Colonic mucosa (tissue), 4 donors: Measurements from ENCODE around the gene UBE2V1. TPM values are rescaled to one million over a fixed set of nuclear protein-coding genes. Genes with fewer than 3 reads are reported as not detected.
A peak's percentile ranks its signal among the peaks of the same experiment; 100 is the strongest.
"Not testable (repeated sequence)": the region's sequence is repeated elsewhere in the genome, so short reads cannot be mapped to it uniquely, and the experiment has no call there.

Experiments
- DNase-seq: peaks from one replicate; pipeline ENCODE4 v3.0.0-alpha.2; 2020
- H3K27ac ChIP-seq: fragments of 200-600 bp; one replicate; pipeline ENCODE4 v1.8.0; 2021
- H3K27me3 ChIP-seq: fragments of 200-600 bp; one replicate; pipeline ENCODE4 v1.8.0; 2021
- H3K36me3 ChIP-seq: fragments of 200-600 bp; one replicate; pipeline ENCODE4 v1.8.0; 2021
- H3K4me1 ChIP-seq: fragments of 200-600 bp; one replicate; pipeline ENCODE4 v1.8.0; 2021; ENCODE audit warnings: mild to moderate bottlenecking
- H3K4me3 ChIP-seq: fragments of 200-600 bp; one replicate; pipeline ENCODE4 v1.8.0; 2021
- H3K9ac ChIP-seq, 2 donors: one replicate each; pipeline ENCODE4 v1.7.0; 2013; ENCODE audit warnings: control low read depth in 2 of 2, low read depth in 2 of 2, low read length in 2 of 2
- H3K9me3 ChIP-seq: fragments of 200-600 bp; one replicate; pipeline ENCODE4 v1.8.0; 2021
- intact Hi-C: fragments of 100-400 bp; cut with DNase I; formaldehyde crosslinking; loops from one replicate; pipeline ENCODE4 v1.14.1; 2022
- total RNA-seq, 2 donors: library from RNA; stranded (reverse); fragmentation: NEBNext Ultra II Directional in 1 of 2; extraction: Animal tissue kit (Norgen Biotek cat#: 25700) in 1 of 2; gene quantifications; one replicate each; pipeline ENCODE4 v1.2.1, GENCODE V29; 2021
- TF ChIP-seq, protein P1 (sequence below): fragments of 200-600 bp; IDR thresholded peaks from one replicate; pipeline ENCODE4 v1.8.0; 2022; ENCODE audit warnings: antibody characterized with exemption, mild to moderate bottlenecking
- donor health status: healthy.
- donor health status: DM: no; HTN: no; CAD: no.
- donor health status: DM: no; HTN: no; CAD: no.

UBE2V1 gene
- total RNA-seq, 2 donors from 2014 or later = 77.1 to 83.5 TPM

DNA sequence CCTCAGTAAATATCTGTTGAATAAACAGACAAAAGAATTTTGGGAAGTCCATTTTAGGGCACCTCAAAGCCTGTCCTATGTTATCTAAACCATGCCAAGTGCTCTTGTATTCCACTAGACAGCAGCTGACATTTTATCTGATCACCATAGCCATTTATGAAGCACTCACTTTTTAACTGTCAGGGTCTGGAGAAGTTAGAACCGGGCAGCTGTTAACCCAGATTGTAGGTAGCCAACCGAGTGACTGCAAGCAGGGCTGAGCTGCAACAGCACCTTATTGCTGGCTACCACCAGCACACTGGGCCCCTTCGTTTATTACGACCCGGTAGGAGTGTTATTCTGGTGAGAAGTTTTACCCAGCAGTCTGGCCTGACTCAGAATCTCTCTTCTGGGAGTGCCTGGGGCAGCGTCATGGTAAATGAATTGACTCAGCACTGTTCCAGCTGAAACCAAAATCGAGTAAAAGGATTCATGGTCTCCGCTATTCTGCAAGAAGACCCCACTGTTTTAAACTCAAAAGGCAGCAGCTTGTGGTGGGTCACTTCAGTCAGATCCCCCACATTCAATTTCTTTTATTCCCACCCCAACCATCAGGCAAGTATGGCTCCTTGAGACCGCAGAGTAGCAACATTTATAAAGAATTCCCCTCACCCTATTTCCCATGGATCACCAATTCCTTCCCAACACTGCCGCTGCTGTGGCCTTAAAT lies 1.7 kb downstream of the UBE2V1 start:
- intact Hi-C loops = no loop called here
- no peaks in the 10 kb centered on the region for H3K27me3 ChIP-seq
- H3K4me1 ChIP-seq = peaks cover 31% of the 10 kb centered on the region
- H3K9ac ChIP-seq = peak overlapping the region; percentile 76 to 93
- peak overlapping the region; percentile 94 for H3K27ac ChIP-seq
- H3K9me3 ChIP-seq = no peaks in the 10 kb centered on the region
- peak overlapping the region; percentile 92 for H3K4me3 ChIP-seq
- TF ChIP-seq, protein P1, sequence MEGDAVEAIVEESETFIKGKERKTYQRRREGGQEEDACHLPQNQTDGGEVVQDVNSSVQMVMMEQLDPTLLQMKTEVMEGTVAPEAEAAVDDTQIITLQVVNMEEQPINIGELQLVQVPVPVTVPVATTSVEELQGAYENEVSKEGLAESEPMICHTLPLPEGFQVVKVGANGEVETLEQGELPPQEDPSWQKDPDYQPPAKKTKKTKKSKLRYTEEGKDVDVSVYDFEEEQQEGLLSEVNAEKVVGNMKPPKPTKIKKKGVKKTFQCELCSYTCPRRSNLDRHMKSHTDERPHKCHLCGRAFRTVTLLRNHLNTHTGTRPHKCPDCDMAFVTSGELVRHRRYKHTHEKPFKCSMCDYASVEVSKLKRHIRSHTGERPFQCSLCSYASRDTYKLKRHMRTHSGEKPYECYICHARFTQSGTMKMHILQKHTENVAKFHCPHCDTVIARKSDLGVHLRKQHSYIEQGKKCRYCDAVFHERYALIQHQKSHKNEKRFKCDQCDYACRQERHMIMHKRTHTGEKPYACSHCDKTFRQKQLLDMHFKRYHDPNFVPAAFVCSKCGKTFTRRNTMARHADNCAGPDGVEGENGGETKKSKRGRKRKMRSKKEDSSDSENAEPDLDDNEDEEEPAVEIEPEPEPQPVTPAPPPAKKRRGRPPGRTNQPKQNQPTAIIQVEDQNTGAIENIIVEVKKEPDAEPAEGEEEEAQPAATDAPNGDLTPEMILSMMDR = no peak
- no peaks in the 10 kb centered on the region for H3K36me3 ChIP-seq
- no peak for DNase-seq

DNA sequence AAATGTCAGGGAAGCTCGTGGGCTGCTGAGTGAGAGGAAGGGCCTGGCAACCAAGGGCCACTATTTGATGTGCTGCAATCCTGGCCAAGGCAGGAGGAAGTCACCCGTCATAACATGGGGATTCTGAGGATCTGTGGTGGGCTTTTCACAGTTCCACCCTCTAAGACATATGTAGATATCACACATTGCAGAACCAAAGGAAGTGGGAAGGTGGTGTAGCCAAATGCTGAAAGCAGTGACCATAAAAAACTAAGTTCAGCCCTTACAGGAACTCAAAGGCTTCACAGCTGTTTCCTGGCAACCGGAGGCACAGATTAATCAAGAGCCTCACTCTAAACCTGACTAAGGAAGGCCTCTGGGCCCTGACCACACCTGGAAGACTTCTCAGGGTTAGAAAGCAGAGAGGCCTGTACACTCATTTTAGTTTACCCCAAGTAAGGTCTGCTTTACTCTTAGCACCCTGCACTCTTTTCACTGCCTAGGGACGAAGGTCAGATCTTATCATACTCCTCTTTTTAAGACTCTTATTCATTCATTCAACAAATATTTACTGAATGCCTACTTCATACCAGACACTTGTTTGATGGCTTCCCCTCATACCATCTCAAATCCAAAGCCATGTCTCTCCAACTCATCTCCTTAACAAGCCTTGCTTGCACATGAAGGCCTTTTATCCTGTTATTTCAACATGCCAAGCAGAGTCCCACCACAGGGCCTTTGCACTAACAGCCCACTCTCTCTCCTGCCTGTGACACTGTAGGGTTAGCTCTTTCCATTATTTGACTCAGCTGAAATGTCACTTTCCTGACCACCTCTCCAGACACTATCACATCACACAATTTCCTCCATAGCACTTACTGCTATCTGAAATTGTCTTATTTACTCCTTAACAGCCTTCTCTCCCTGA lies 2.6 kb downstream of the UBE2V1 start:
- H3K9me3 ChIP-seq = no peaks in the 10 kb centered on the region
- TF ChIP-seq, protein P1 = no peak
- peaks cover 31% of the 10 kb centered on the region for H3K4me1 ChIP-seq
- peak overlapping the region in 1 of 2 donors; percentile 76 for H3K9ac ChIP-seq
- H3K27me3 ChIP-seq = no peaks in the 10 kb centered on the region
- DNase-seq = peak; percentile 58
- H3K27ac ChIP-seq = peak overlapping the region; percentile 13
- no peaks in the 10 kb centered on the region for H3K36me3 ChIP-seq
- intact Hi-C loops = no loop called here
- no peak overlapping the region for H3K4me3 ChIP-seq

DNA sequence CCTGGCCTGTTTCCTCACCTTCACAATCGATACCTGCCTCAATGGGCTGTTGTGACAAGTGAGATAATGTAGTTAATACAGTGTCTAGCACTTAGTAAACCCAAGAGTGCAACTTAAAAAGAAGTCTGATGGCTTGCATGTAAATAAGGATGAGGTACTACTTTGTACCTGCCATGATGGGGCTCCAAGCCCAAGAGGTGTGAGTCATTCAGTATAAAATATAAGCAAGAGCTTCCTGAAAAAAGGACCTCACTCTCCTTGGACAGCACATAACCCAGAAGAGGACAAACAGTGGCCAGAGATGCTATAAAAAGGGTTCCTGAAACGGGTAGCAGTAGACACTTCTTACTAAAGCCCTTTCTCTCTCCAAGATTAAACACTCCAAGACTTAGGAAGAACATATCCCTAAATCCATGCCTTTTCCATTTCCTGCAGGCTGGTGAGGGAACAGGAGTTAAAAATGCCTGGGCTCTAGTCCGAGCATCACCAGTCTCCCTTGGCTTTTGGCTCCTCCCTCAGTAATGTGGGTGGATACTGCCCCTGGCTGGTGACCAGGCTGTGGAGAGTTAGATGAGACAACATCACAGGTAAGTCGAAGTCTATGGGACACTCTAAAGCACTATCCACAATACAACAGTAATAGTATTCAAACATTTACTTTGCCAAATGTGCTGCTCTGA lies 4.3 kb downstream of the UBE2V1 start:
- TF ChIP-seq, protein P1 = no peak
- Histone ChIP-seq H3K9me3 (no peaks in the 10 kb centered on the region), H3K27me3 (no peaks in the 10 kb centered on the region), H3K4me1 (peaks cover 31% of the 10 kb centered on the region), H3K36me3 (no peaks in the 10 kb centered on the region), H3K4me3 (no peak overlapping the region), H3K27ac (peak overlapping the region; percentile 1), H3K9ac (no peak overlapping the region)
- DNase-seq = no peak
- intact Hi-C loops = no loop called here

DNA sequence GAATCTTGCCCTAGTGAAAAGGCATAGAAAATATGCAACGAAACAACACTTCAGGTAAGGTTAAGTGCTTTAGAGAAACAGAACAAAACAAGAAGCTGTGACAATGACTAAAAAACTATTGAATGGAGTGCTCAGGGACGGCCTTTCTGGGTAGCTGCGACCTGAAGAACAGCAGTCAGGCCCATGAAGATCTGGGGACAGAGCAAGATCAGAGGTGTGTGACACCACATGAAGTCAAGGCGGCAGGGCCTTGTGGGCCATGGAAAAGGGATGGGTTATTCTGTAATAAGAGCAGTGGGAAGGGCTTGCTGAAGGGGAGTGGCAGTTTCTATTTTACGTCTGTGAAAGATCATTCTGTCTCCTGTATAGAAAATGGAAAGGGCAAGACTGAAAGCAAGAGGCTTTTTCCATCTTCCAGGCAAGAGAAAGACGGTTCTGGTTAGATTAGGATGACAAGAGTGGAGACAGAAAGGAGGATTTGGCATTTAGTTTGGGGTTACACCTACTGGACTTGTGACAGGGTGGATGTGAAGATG lies 5.1 kb downstream of the UBE2V1 start:
- Histone ChIP-seq H3K4me1 (peaks cover 31% of the 10 kb centered on the region), H3K9me3 (no peaks in the 10 kb centered on the region), H3K9ac (no peak overlapping the region), H3K4me3 (no peak overlapping the region), H3K27ac (no peak overlapping the region), H3K27me3 (no peaks in the 10 kb centered on the region), H3K36me3 (no peaks in the 10 kb centered on the region)
- intact Hi-C loops = no loop called here
- TF ChIP-seq, protein P1 = no peak
- DNase-seq = no peak

DNA sequence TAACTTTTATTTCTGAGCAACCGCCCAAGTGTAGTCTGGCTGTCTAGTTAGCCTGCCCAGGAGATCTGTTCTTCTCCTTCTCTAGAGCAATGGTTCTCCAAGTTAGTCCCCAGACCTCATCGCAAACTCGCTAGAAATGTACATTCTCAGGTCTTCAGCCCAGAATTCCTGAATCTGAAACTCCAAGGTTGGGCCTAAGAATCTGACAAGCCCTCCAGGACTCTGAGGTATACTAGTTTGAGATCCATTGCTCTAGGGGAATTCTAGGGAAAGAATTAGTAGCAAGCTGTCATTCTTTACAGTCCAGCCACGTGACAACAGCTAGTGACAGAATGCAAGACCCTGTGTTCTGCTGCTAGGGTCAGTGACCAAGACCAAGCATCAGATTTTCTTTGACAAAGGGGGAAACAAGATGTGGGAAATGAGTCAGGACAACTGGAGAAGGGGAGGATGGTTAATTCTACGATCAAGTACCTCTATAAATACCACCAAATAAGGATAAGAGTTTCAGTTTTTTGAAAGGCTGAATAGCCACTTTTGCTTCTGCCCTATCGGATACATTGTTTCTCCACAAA lies 5.8 kb downstream of the UBE2V1 start:
- no peaks in the 10 kb centered on the region for H3K36me3 ChIP-seq
- DNase-seq = no peak
- TF ChIP-seq, protein P1 = no peak
- no peaks in the 10 kb centered on the region for H3K9me3 ChIP-seq
- peaks cover 31% of the 10 kb centered on the region for H3K4me1 ChIP-seq
- H3K9ac ChIP-seq = no peak overlapping the region
- H3K27ac ChIP-seq = no peak overlapping the region
- intact Hi-C loops = no loop called here
- no peaks in the 10 kb centered on the region for H3K27me3 ChIP-seq
- no peak overlapping the region for H3K4me3 ChIP-seq

DNA sequence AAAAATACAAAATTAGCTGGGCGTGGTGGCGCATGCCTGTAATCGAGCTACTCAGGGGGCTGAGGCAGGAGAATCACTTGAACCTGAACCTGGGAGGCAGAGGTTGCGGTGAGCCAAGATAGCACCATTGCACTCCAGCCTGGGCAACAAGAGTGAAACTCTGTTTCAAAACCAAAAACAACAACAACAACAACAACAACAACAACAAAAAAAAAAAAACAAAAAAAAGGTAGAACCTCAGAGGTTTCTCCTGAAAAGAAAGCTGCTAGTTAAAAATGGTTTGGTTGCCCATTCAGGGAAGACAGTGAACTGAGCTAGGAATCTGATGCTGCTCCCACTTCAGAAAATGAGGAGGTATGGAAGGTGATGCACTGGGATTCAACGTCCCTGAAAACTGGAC lies 6.3 kb downstream of the UBE2V1 start:
- H3K4me1 ChIP-seq = peaks cover 29% of the 10 kb centered on the region
- H3K9ac ChIP-seq, DNase-seq, H3K27ac ChIP-seq, H3K9me3 ChIP-seq, H3K36me3 ChIP-seq, intact Hi-C loops, H3K27me3 ChIP-seq, H3K4me3 ChIP-seq: not testable (repeated sequence)

DNA sequence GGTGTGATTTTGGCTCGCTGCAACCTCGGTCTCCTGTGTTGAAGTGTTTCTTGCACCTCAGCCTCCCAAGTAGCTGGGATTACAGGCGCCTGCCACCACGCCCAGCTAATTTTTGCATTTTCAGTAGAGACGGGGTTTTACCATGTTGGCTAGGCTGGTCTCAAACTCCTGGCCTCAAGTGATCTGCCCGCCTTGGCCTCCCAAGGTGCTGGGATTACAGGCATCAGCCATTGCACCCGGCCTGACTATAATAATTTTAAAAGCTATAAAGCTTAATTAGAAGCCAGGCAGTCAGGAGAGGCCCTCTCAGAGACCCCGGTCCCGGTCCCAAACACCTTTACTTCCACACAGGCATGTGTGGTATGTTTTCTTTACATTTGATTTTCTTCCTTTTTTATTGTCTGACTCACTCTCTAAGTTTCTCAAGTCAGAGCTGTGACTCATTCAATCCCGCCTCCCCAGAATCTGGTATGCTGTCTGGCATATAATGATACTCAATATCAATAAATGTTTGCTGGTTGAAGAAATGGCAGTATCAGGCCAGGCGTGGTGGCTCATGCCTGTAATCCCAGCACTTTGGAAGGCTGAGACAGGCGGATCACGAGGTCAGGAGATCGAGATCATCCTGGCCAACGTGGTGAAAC lies 9.4 kb downstream of the UBE2V1 start:
- intact Hi-C loops, H3K27me3 ChIP-seq, H3K4me1 ChIP-seq, H3K9ac ChIP-seq, H3K4me3 ChIP-seq, H3K9me3 ChIP-seq, H3K36me3 ChIP-seq, H3K27ac ChIP-seq: not testable (repeated sequence)
- peak; percentile 27 for DNase-seq
